Left renal cortex interstitium (tissue), 4 donors: ENCODE measurements around the gene RPE65. TPM values are rescaled to one million over a fixed set of nuclear protein-coding genes. Genes with fewer than 3 reads are reported as not detected.

Experiments
- polyA plus RNA-seq, 4 donors: library from polyadenylated mRNA; unstranded; fragments of 120-200 nt; gene quantifications; one replicate each; pipeline ENCODE4 v1.2.1, GENCODE V29; 2013; ENCODE audit not compliant: insufficient read length in 4 of 4

Gene RPE65
- polyA plus RNA-seq, 4 donors: 0.06 to 0.25 (median 0.11) TPM

Other genes with a start within 250 kb of the RPE65 start
- 100 to 1,000 TPM; 130 to 191 (median 130) TPM for gene WLS, start 217.4 kb downstream of the RPE65 start, polyA plus RNA-seq
- 10 to 100 TPM; 13.3 to 16.8 (median 14.0) TPM for gene DEPDC1, start 47.1 kb upstream of the RPE65 start, polyA plus RNA-seq